Astrocyte (in vitro differentiated cells and primary cell): ENCODE data around the gene ARHGEF26.

Source experiments
- EZH2 ChIP-seq: IDR thresholded peaks from 2 replicates; pipeline ENCODE4 v1.6.1; 2012; ENCODE audit warnings: mild to moderate bottlenecking, low read length, inconsistent platforms; ENCODE audit not compliant: insufficient read depth
- TF ChIP-seq, protein P1 (sequence below): IDR thresholded peaks from 2 replicates; pipeline ENCODE4 v1.5.1; 2011; ENCODE audit warnings: low read depth, mild to moderate bottlenecking, inconsistent platforms, low read length, moderate library complexity; ENCODE audit not compliant: insufficient read depth

GRCh38 chr3:154113609-154114008 lies 7.6 kb upstream of the ARHGEF26 start:
- TF ChIP-seq, protein P1, sequence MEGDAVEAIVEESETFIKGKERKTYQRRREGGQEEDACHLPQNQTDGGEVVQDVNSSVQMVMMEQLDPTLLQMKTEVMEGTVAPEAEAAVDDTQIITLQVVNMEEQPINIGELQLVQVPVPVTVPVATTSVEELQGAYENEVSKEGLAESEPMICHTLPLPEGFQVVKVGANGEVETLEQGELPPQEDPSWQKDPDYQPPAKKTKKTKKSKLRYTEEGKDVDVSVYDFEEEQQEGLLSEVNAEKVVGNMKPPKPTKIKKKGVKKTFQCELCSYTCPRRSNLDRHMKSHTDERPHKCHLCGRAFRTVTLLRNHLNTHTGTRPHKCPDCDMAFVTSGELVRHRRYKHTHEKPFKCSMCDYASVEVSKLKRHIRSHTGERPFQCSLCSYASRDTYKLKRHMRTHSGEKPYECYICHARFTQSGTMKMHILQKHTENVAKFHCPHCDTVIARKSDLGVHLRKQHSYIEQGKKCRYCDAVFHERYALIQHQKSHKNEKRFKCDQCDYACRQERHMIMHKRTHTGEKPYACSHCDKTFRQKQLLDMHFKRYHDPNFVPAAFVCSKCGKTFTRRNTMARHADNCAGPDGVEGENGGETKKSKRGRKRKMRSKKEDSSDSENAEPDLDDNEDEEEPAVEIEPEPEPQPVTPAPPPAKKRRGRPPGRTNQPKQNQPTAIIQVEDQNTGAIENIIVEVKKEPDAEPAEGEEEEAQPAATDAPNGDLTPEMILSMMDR, result no peak
- TF ChIP-seq EZH2, result no peak
